Neural cell (in vitro differentiated cells): ENCODE results near the gene YPEL2.

Experiments
- CTCF ChIP-seq: fragments of 450-650 bp; IDR thresholded peaks from 2 replicates; pipeline ENCODE4 v1.5.1; 2014; ENCODE audit warnings: antibody characterized with exemption, mild to moderate bottlenecking, moderate library complexity; ENCODE audit not compliant: poor library complexity, severe bottlenecking
- POLR2AphosphoS5 ChIP-seq: IDR thresholded peaks from 2 replicates; pipeline ENCODE4 v1.6.1; 2012
- REST ChIP-seq: IDR thresholded peaks from 2 replicates; pipeline ENCODE4 v1.6.1; 2012; ENCODE audit warnings: borderline replicate concordance

GRCh38 chr17:59341922-59342321 lies 10.5 kb downstream of the YPEL2 start:
- no peak for TF ChIP-seq CTCF
- no peak for TF ChIP-seq POLR2AphosphoS5
- TF ChIP-seq REST, result no peak
